GM19240 (cell line): ENCODE data around the gene ITPR2.
"Not testable (repeated sequence)": the region's sequence is repeated elsewhere in the genome, so short reads cannot be mapped to it uniquely, and the experiment has no call there.

Experiments
- DNase-seq: peaks from one replicate; pipeline ENCODE4 v3.0.0; 2011; ENCODE audit warnings: low spot score; ENCODE audit not compliant: insufficient read length

ITPR2 gene

DNA sequence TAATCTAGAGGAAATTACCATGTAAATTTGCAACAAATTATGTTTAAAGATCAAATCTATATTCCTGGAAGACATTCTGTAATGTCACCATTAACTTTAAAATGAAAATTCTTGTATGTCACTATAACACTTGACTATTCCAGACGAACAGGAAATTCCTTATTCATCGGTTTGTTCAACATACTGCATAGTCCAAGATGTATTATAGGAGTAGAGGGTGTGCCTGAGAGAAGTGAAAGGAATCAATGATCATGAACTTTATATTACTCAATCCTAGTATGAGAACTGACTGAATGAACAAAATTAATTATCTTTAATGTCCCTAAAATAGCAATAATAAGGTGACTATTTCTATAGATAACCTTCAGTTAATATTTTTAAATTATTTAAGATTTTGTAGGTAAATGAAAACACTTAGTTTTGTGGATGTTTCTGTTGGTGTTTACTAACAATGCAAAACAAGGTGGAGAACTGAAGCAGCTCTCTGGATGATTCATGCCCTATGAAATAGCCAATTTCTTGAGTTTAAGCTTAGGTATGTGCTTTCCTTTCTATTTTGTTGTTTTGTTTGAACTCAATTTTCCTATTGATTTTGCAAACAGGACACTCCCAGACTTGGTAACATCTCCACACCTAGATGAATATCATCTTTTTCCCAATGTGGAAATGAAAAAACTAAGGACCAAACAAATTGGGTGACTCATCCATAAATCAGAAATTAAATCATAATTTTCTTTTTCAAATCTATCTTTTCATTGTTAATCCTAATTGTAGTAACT, 18.2 kb upstream of the ITPR2 start:
- DNase-seq, result no peak

GRCh38 chr12:26848156-26848825, 15.3 kb upstream of the ITPR2 start:
- no peak for DNase-seq

DNA sequence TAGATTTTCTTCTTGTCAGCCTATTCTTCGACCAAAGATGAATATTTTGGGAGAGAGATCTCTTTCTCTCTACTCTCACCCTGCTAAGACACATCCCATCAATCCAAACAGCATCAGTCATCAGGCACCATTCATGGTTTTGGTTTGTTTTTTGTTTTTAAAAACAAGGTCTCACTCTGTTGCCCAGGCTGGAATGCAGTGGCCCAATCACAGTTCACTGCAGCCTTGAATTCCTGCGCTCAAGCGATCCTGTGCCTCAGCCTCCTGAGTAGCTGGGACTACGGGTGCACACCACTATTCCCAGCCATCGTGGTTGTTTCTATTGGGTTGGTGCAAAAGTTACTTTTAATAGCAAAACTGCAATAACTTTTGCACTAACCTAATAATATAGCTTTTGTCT, 14.4 kb upstream of the ITPR2 start:
- DNase-seq, result no peak

DNA sequence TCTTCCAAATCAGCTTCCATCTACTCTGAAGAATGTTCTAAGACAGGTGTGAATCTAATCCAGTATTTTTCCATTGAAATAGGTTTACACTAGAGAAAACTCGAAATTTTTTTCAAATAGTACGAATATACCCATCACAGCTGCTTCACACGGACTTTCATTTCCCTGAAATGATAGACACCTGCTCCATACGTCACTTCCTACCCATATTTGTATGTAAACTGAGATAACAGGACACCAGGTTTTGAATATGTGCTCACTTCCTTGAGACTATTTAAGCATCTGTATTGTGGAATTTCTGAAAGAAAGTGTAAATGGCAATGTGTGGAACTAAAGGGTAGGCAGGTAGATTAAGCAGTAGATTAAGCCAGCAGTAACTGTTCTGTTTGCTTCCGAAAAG, 13.4 kb upstream of the ITPR2 start:
- no peak for DNase-seq

GRCh38 chr12:26845984-26846383, 13.0 kb upstream of the ITPR2 start:
- DNase-seq, result no peak

GRCh38 chr12:26845057-26845666, 12.2 kb upstream of the ITPR2 start:
- no peak for DNase-seq

- no peak for DNase-seq
Observed at GRCh38 chr12:26843311-26843710, 10.3 kb upstream of the ITPR2 start.

DNA sequence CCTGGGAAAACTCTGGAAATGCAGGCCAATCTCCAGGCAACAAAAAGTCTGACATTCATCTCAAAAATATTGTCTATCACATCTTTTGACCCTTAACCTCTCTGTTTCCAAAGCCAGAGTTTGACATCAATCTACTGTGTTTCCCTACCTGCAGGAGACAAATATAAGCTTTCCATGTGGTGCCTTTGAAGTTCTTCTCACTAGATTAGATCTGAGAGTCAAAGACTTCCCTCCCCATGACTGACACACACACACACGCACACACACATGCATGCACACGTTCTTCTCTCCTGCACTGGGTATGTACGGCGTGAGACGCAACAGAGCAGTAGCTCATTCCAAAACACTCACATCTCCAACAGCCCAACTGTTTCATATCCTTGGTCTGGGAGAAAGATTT, 8.1 kb upstream of the ITPR2 start:
- DNase-seq, result no peak

- DNase-seq, result no peak
Observed at GRCh38 chr12:26839512-26839911, 6.5 kb upstream of the ITPR2 start.

- DNase-seq, result no peak
Observed at GRCh38 chr12:26838888-26839416, 6.0 kb upstream of the ITPR2 start.

GRCh38 chr12:26836201-26836600, 3.2 kb upstream of the ITPR2 start:
- DNase-seq, result no peak

GRCh38 chr12:26834503-26835060, 1.6 kb upstream of the ITPR2 start:
- not testable (repeated sequence) for DNase-seq

DNA sequence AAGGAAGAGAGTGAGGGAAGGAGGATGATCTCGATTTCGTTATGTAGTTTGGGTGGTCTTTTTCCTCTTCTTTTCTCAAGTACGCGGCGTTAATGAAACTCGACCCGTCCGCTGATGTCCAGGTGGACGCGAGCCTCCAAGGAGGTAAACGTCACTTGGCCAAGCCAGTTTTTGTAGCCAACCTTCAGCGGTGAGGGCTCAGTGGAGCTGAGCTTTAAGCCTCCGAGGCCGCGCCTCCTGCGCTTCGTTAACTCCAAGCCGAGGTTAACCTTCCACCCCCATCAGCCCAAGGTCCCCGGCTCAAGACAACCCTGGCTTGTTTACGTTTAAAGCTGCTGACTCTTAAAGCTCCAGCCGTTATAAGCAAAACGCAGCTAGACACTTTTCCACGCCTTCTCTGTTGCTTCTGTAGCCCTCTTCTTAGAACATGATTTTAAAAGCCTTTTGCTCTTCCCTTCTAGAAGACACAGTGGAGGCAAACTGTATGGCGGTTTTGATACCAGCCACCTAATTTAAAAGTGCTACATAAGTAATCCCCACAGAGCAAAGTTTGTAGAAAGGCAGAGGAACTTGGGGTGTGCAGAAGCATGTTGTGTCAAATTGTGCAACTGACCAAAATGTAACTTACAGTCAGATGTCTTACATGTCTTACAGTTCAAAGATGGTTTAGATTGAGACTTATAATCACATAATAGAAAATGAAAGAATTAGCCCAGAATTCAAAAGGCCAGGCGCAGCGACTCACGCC, 923 bp upstream of the ITPR2 start:
- DNase-seq, result peak; percentile 63

DNA sequence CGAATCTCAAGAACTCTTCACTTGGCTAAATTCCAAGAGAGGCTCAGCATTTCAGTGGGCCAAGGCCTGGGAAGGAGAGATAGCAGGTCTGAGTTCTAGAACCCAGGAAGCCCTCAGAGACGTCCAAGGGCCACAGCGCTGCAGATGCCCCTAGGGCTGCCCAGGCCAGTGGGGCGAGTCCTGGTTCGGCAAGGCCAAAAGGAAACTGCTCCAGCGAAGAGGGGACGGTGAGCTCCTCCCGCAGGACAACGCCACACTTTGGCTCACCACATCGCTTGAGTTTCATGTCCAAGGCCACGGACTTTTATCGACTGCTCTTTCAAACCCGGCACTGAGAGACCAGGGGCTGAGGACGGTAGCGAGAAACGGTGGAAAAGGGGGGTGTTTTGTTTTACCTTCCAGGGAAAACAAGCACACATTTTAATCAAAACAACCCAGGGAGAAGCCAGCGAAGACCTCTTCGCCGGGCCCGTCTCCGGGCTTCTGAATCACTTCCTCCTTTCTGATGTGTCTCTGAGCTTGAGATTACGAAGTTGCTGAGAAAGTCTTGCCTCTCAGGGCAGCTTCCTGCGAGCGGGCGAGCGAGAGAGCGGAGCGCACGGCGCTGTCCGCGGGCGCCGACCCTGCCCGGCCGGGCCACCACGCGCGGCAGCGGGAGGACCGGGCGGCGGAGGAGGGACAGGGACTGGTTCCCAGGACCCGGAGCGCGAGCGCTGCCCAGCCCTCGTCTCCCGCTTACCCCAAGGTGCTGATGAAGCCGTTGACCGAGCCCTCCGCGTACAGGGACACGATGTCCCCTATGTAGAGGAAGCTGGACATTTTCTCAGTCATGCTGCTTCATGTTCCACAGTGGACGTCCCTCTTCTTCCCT, 808 bp downstream of the ITPR2 start:
- DNase-seq, result peak; percentile 35

DNA sequence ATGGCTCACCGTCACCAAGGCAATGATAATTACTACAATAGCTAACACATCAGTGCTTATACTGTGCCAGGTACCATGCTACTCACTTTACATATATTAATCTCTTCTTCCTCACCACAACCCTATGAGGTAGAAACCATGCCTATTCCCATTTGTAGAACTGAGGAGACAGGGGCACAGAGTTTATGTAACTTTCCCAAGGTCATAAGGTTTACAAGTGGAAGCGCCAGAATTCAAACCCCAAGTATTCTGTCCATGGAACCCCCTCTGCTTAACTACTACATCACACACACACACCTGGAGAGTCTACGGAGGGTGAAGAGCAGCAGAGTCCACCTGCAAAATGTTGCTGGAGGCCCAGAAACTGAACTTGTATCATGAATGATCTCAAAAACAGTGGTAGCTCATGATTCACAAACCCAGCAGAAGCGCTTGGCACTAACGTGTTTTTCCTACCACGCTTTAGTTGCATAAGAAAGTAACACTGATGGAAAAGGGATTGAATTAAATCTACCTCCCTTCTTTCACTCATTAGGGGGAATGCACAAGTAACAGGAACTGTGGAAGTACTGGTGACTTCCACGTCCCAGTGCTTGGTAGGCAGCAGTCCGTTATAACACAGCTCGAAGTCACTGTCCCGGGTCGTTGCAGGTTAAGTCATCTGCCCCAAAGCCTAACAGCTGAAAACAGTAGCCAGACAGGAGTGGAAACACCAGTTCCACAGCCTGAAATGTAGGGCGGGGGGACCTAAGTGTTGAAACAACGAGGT, 2.0 kb downstream of the ITPR2 start:
- no peak for DNase-seq

DNA sequence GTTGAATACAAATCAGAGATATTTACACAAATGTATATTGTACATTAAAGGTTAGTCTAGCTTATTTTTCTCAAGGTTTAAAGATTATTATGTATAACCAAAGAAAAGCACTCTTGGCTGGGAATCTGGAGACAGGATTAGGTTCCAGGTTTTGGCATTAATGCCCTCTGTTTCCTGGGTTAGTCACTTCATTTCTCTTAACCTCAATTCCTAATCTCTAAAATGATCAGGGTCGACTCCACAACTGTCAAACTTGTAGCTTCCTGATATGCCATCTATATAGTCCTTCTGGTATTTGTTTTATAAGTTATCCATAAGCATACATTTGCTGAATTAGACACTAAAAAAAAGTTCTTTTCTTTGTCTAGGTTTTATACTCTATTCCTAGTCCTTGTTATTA, 2.6 kb downstream of the ITPR2 start:
- DNase-seq, result no peak

DNA sequence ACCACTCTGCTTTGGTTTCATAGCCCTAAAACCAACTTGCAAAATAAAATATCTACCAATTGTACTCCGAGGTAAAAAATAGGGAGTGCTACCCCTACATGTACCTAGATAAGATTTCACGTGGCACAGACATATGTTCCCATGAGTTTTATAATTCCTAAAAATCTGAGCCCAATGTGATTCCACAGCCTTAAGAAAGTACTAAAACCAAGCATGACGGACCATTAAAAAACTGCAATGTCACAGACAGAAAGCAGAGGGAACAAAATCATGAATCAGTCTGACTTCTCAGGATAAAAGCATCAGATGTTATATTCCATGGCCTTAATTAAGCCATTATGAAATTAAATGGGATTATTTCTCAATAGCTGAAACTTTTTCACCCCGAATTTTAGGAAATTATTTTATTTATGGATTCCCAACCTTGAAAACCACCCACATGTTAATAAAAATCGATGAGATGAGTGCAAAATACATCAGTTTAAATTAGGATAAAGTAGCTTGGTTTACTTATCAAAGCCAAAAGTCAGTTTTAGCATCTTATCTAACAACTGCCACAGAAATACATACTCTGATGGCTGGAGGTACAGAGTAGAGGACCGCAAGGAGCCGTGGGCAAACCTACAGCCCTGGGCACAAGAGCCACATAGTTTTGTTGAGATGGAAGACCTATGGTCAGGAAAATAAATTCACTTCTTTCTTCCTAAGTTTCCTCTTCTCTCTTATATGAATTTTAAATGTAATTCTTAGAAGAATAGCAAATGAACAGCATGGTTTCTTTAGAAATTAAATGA, 4.5 kb downstream of the ITPR2 start:
- DNase-seq, result no peak

GRCh38 chr12:26826437-26826836, 6.6 kb downstream of the ITPR2 start:
- no peak for DNase-seq
